ENCODE data around the gene ZNF76. TPM values are rescaled to one million over a fixed set of nuclear protein-coding genes. Genes with fewer than 3 reads are reported as not detected.

Gene ZNF76
- total and polyA plus RNA-seq, 2 of the 8 experiments (the other 6 are each of a cell fraction or from before 2014, with no cell fraction given) = 17.9 to 23.9 TPM

DNA sequence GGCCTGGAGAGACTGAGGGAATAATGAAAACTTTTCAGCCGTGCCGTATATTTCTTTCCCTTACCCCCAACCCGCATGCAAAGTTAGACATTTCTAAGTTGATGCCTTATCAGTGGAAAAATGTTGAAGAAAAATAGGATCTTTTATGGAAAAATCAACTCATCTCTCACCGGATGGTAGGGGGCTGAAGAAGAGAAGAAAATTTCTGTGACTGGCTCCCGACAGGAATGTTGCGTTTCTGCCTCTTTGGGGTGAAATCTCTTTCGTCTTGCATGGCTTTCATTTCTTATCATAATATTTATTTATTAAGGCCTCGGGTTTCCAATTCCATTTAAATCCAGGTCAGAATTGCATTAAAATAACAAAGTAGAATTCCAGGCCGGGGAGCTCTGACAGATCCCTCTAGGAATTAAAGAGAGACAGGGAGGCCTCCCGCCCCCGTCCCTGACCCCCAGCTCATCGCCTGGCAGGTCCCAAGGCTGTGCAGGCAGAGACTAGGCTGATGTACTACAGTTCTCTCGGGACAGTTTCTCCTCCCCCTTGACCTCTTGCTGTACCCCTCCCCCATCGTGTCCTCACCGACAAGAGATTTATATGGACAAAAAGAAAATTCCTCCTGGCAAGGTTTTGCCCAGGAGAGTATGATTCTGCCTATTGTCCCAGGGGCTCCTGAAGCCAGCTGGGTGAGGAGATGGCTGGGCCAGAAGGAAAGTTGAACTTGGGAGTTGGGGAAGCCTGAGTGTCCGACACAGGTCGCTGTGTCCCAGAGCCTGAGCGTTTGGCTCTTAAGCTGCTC, 44.5 kb upstream of the ZNF76 start:
- Histone ChIP-seq H2BK20ac (ENCODE audit: low read length) (no peak overlapping the region), H2AK5ac (ENCODE audit: low read depth, low read length) (no peak overlapping the region), H4K8ac (ENCODE audit: extremely low read depth, insufficient read depth, low read length) (no peak overlapping the region), H3K18ac (ENCODE audit: extremely low read depth, low read length) (no peak overlapping the region; the same call in 1 of the 2 replicates), H4K91ac (replicated peaks; ENCODE audit: insufficient read length, low read length) (no peak overlapping the region), H3K4me2 (ENCODE audit: insufficient read depth in 1 of 2, low read depth in 2 of 2, low read length in 2 of 2) (peak overlapping the region; percentile 91 to 92), H3K79me1 (ENCODE audit: low read depth, low read length) (no peaks in the 10 kb centered on the region), H4K5ac (ENCODE audit: insufficient read length, low read depth, low read length) (no peak overlapping the region), H3K4ac (replicated peaks; ENCODE audit: insufficient read length, low read depth, low read length) (no peak overlapping the region), H3K36me3 (ENCODE audit: control insufficient read depth in 2 of 4, insufficient read depth in 4 of 4, low read length in 3 of 4) (no peaks in the 10 kb centered on the region), H3K27me3 (replicated peaks in 1 of 4; ENCODE audit: control insufficient read depth in 3 of 4, extremely low read depth in 1 of 4, insufficient read depth in 3 of 4, low read length in 3 of 4) (peaks cover 25 to 70% (median 56%) of the 10 kb centered on the region in 4 experiments), H3K4me3 (ENCODE audit: extremely low read depth in 1 of 4, insufficient read depth in 2 of 4, low read depth in 3 of 4, low read length in 4 of 4) (peak overlapping the region; percentile 45 to 74 (median 60)), H2BK12ac (ENCODE audit: low read depth, low read length) (peak overlapping the region; percentile 19; the same call in 1 of the 2 replicates), H3K4me1 (replicated peaks in 1 of 4; ENCODE audit: control insufficient read depth in 3 of 4, insufficient read depth in 4 of 4, low read length in 3 of 4) (peaks cover 7 to 41% (median 29%) of the 10 kb centered on the region in 4 experiments), H2BK120ac (replicated peaks; ENCODE audit: low read depth, low read length) (no peak overlapping the region), H2BK15ac (ENCODE audit: low read length) (peak overlapping the region; percentile 89; the same call in 1 of the 2 replicates), H3K9ac (replicated peaks in 1 of 4; ENCODE audit: extremely low read depth in 1 of 4, low read depth in 3 of 4, low read length in 3 of 4) (no peak overlapping the region), H3K56ac (replicated peaks; ENCODE audit: insufficient read length, low read depth, low read length) (no peak overlapping the region), H3K27ac (ENCODE audit: low read depth, low read length) (no peak overlapping the region), H3K14ac (ENCODE audit: insufficient read length) (no peak overlapping the region), H2BK5ac (ENCODE audit: low read depth, low read length) (no peak overlapping the region), H2AFZ (ENCODE audit: low read length) (no peak overlapping the region), H3K9me3 (ENCODE audit: insufficient read depth in 2 of 2, low read depth in 1 of 2, low read length in 1 of 2) (no peaks in the 10 kb centered on the region), H3K23ac (ENCODE audit: insufficient read length) (no peak overlapping the region), H4K20me1 (replicated peaks in 1 of 2; ENCODE audit: control insufficient read depth in 1 of 2, insufficient read depth in 2 of 2, low read length in 2 of 2) (peaks cover 2 to 21% of the 10 kb centered on the region in 2 experiments), H3K79me2 (ENCODE audit: control insufficient read depth in 1 of 2, insufficient read depth in 2 of 2, low read length in 2 of 2) (no peaks in the 10 kb centered on the region), H3K23me2 (ENCODE audit: low read depth, low read length) (peaks cover 17% of the 10 kb centered on the region; the same call in 1 of the 2 replicates)
- ChIA-PET POLR2A (ENCODE audit: partially characterized antibody) (interaction anchor here (0.6 to 2.5 kb wide), 6 partner anchors 9 to 458 kb away, joined by 3 to 9 read pairs (median 3); partner anchors contain the start of gene ZNF76), CTCF (ENCODE audit: partially characterized antibody) (interaction anchor here (0.8 to 19.1 kb wide), 6 partner anchors 10 to 75 kb away, joined by 3 to 219 read pairs (median 4); no protein-coding TSS in a partner anchor)
- 12% methylated on average over 17 of the region's 18 CpGs; no CpG with 5 or more reads in 1 of the 2 experiments for WGBS, 2 experiments (ENCODE audit: extremely low coverage in 1 of 2, insufficient coverage in 1 of 2, insufficient read length in 1 of 2, insufficient replicate concordance in 2 of 2, low coverage in 1 of 2, low lambda C conversion rate in 2 of 2, missing lambda C conversion rate in 1 of 2)
- TF ChIP-seq EZH2 (IDR thresholded peaks at IDR 0.05; ENCODE audit: low read depth, low read length, severe bottlenecking) (peak; percentile 25), SP1 (IDR thresholded peaks at IDR 0.05; ENCODE audit: low read depth, low read length) (no peak)
- FAIRE-seq = no peak
- no peak for DNase-seq (ENCODE audit: low read depth in 1 of 2, low spot score in 2 of 2)
